ENCODE data around the gene GPD1.

DNA sequence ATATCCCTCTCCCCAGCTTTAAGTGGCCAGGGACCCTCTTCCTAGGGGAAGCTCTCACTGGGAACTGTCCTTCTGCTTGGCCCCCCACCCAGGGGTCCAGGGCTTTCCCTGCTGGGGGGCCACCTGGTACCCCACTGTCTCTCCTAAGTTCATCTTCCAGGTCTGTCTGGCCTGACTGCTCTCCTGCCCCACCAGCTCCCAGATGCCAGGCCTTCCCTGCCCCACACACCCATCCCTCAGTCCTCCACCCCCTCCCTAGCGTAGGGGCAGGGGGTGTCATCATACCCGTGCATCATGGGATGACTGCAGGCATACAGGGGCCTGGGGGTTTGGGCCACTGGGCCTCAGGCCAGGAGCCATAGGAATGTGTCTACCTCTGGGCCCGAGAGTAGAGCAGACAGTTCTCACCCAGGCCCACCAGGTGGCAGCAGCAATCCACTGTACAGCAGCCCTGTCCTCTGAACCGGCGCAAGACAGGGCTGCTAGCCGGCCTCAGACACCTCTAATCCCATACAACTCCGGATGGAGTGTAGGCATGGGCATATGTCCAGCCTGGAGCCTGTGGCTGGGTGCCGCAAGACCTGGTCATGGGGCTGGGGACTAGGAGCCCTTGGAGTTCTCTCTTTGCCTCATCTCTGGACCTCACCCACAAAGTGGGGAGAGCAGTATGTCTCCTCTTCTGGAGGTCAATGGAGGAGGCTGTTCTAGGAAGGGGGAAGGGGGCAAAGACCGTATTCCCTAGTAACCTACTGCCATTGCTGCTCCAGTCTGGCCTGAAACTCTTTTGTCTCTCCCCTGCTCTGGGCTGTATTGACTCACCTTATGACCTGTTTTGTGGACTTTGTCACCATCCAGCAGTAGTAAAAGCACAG, 28.6 kb upstream of the GPD1 start:
- TF ChIP-seq, protein P1, sequence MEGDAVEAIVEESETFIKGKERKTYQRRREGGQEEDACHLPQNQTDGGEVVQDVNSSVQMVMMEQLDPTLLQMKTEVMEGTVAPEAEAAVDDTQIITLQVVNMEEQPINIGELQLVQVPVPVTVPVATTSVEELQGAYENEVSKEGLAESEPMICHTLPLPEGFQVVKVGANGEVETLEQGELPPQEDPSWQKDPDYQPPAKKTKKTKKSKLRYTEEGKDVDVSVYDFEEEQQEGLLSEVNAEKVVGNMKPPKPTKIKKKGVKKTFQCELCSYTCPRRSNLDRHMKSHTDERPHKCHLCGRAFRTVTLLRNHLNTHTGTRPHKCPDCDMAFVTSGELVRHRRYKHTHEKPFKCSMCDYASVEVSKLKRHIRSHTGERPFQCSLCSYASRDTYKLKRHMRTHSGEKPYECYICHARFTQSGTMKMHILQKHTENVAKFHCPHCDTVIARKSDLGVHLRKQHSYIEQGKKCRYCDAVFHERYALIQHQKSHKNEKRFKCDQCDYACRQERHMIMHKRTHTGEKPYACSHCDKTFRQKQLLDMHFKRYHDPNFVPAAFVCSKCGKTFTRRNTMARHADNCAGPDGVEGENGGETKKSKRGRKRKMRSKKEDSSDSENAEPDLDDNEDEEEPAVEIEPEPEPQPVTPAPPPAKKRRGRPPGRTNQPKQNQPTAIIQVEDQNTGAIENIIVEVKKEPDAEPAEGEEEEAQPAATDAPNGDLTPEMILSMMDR (conservative IDR thresholded peaks at IDR 0.05 in 1 of 2, IDR thresholded peaks at IDR 0.05 in 1 of 2; ENCODE audit: extremely low read depth in 1 of 2, insufficient read depth in 1 of 2, low read depth in 1 of 2, low read length in 2 of 2), result peak; percentile 84 to 94
- no peak for TF ChIP-seq EZH2 (IDR thresholded peaks at IDR 0.05; ENCODE audit: borderline replicate concordance, low read length)

Measured in mammary epithelial cell (primary cell).